Measurements from ENCODE around the gene UNC13A. TPM values are rescaled to one million over a fixed set of nuclear protein-coding genes. Genes with fewer than 3 reads are reported as not detected.

UNC13A gene
- polyA plus RNA-seq, 1 of the 3 experiments (the other 2 are of a cell fraction): 0.38 TPM

GRCh38 chr19:17584132-17584531, 104.0 kb downstream of the UNC13A start:
- Histone ChIP-seq H3K27me3 (ENCODE audit: insufficient read depth) (no peaks in the 10 kb centered on the region), H3K4me1 (ENCODE audit: control insufficient read depth in 1 of 2, insufficient read depth in 2 of 2, low read depth in 1 of 2, low read length in 1 of 2) (no peaks in the 10 kb centered on the region), H3F3A (replicated peaks; ENCODE audit: insufficient read depth) (peaks cover 2% of the 10 kb centered on the region), H3K4me2 (no peak overlapping the region), H2AFZ (ENCODE audit: low read depth) (no peak overlapping the region), H4K20me1 (ENCODE audit: insufficient read depth) (no peaks in the 10 kb centered on the region), H3K79me2 (ENCODE audit: insufficient read depth) (no peaks in the 10 kb centered on the region), H3K36me3 (replicated peaks in 1 of 2; ENCODE audit: control insufficient read depth in 1 of 2, insufficient read depth in 2 of 2, low read length in 1 of 2) (peaks cover 9 to 11% of the 10 kb centered on the region in 2 experiments), H3K9me3 (no peaks in the 10 kb centered on the region), H3K27ac (ENCODE audit: low read depth in 2 of 2, low read length in 1 of 2) (no peak overlapping the region), H3K4me3 (ENCODE audit: low read depth in 2 of 2, low read length in 1 of 2) (no peak overlapping the region), H3K9ac (no peak overlapping the region), H3K9me2 (no peaks in the 10 kb centered on the region)
- 30% methylated on average over 3 of the region's 3 CpGs for WGBS (ENCODE audit: low lambda C conversion rate)
- ChIA-PET CTCF (interaction anchor here (1.0 to 2.5 kb wide), 2 partner anchors 9 to 11 kb away, joined by 4 to 11 read pairs; no protein-coding TSS in a partner anchor), POLR2A (no interaction called here)
- no peak for DNase-seq
- TF ChIP-seq CHD2 (IDR thresholded peaks at IDR 0.05; ENCODE audit: low read length, partially characterized antibody) (no peak), REST (IDR thresholded peaks at IDR 0.05; ENCODE audit: low read depth, low read length) (no peak), IRF3 (IDR thresholded peaks at IDR 0.05; ENCODE audit: low read depth, low read length) (no peak)

- Histone ChIP-seq H2AFZ (ENCODE audit: low read depth) (no peak overlapping the region), H3K4me1 (ENCODE audit: control insufficient read depth in 1 of 2, insufficient read depth in 2 of 2, low read depth in 1 of 2, low read length in 1 of 2) (no peaks in the 10 kb centered on the region), H3K4me3 (ENCODE audit: low read depth in 2 of 2, low read length in 1 of 2) (no peak overlapping the region), H3K27ac (ENCODE audit: low read depth in 2 of 2, low read length in 1 of 2) (no peak overlapping the region), H3K4me2 (no peak overlapping the region), H3K36me3 (replicated peaks in 1 of 2; ENCODE audit: control insufficient read depth in 1 of 2, insufficient read depth in 2 of 2, low read length in 1 of 2) (peaks cover 11% of the 10 kb centered on the region in 2 experiments), H3K9me3 (no peaks in the 10 kb centered on the region), H3K9me2 (no peaks in the 10 kb centered on the region), H3K79me2 (ENCODE audit: insufficient read depth) (no peaks in the 10 kb centered on the region), H3K9ac (no peak overlapping the region), H3F3A (replicated peaks; ENCODE audit: insufficient read depth) (peaks cover 2% of the 10 kb centered on the region), H4K20me1 (ENCODE audit: insufficient read depth) (no peaks in the 10 kb centered on the region), H3K27me3 (ENCODE audit: insufficient read depth) (no peaks in the 10 kb centered on the region)
- DNase-seq: no peak
- ChIA-PET POLR2A (no interaction called here), CTCF (interaction anchor here (0.6 to 2.5 kb wide), 4 partner anchors 9 to 43 kb away, joined by 3 to 11 read pairs (median 4); no protein-coding TSS in a partner anchor)
- WGBS (ENCODE audit: low lambda C conversion rate): 89% methylated on average over 7 of the region's 8 CpGs
- TF ChIP-seq MXI1 (IDR thresholded peaks at IDR 0.05; ENCODE audit: low read depth, low read length) (no peak), RCOR1 (IDR thresholded peaks at IDR 0.05; ENCODE audit: low read length) (no peak), EP300 (IDR thresholded peaks at IDR 0.05; ENCODE audit: borderline replicate concordance in 1 of 2, low read depth in 1 of 2, low read length in 1 of 2) (no peak), GATA2 (CRISPR knock-in tag; IDR thresholded peaks at IDR 0.05) (no peak), TCF12 (IDR thresholded peaks at IDR 0.05) (no peak), CHD2 (IDR thresholded peaks at IDR 0.05; ENCODE audit: low read length, partially characterized antibody) (no peak), FOXJ3 (CRISPR knock-in tag; IDR thresholded peaks at IDR 0.05) (no peak), CTCF (IDR thresholded peaks at IDR 0.05) (no peak), RFX5 (IDR thresholded peaks at IDR 0.05; ENCODE audit: low read length) (no peak), NFIC (IDR thresholded peaks at IDR 0.05; ENCODE audit: borderline replicate concordance) (no peak), MEF2A (IDR thresholded peaks at IDR 0.05; ENCODE audit: borderline replicate concordance, low read depth) (no peak), RAD21 (IDR thresholded peaks at IDR 0.05; ENCODE audit: low read length) (no peak), SMC3 (IDR thresholded peaks at IDR 0.05; ENCODE audit: low read depth, low read length) (no peak)
These were observed 105.5 kb downstream of the UNC13A start for GRCh38 chr19:17582613-17583012.
